Mesenchymal stem cell (in vitro differentiated cells and primary cell): ENCODE data around the gene CTSD.

ENCODE experiments used
- DNase-seq: peaks from one replicate; pipeline ENCODE4 v3.0.0-alpha.2; 2013
- H2AFZ ChIP-seq: one replicate; pipeline ENCODE4 v1.6.1; 2013; ENCODE audit warnings: low read depth, mild to moderate bottlenecking, control low read depth, inconsistent platforms, low read length, moderate library complexity
- H2AK5ac ChIP-seq: 2 replicates; pipeline ENCODE4 v1.6.1; 2013; ENCODE audit warnings: low read length, moderate library complexity, mild to moderate bottlenecking, inconsistent platforms; ENCODE audit not compliant: severe bottlenecking
- H2BK120ac ChIP-seq: one replicate; pipeline ENCODE4 v1.6.1; 2013; ENCODE audit warnings: low read depth, mild to moderate bottlenecking, inconsistent platforms, low read length, moderate library complexity
- H2BK12ac ChIP-seq, 2 experiments: one replicate each; pipeline ENCODE4 v1.6.1; 2013; ENCODE audit warnings: inconsistent platforms in 2 of 2, low read length in 2 of 2, mild to moderate bottlenecking in 2 of 2, moderate library complexity in 2 of 2, control low read depth in 1 of 2
- H2BK15ac ChIP-seq: one replicate; pipeline ENCODE4 v1.6.1; 2013; ENCODE audit warnings: mild to moderate bottlenecking, low read depth, inconsistent platforms; ENCODE audit not compliant: poor library complexity, severe bottlenecking
- H2BK5ac ChIP-seq: 2 replicates; pipeline ENCODE4 v1.6.1; 2013; ENCODE audit warnings: low read depth, mild to moderate bottlenecking, low read length, control low read depth, inconsistent platforms; ENCODE audit not compliant: poor library complexity, severe bottlenecking
- H3K14ac ChIP-seq, 2 experiments: one replicate each; pipeline ENCODE4 v1.6.1; 2013; ENCODE audit warnings: inconsistent platforms in 2 of 2, low read length in 2 of 2, control low read depth in 1 of 2, mild to moderate bottlenecking in 1 of 2, moderate library complexity in 1 of 2
- H3K18ac ChIP-seq, 2 experiments: one replicate each; pipeline ENCODE4 v1.6.1; 2013; ENCODE audit warnings: inconsistent platforms in 2 of 2, low read length in 2 of 2, control low read depth in 1 of 2, low read depth in 1 of 2, mild to moderate bottlenecking in 1 of 2
- H3K23ac ChIP-seq, 2 experiments: one replicate each; pipeline ENCODE4 v1.6.1; 2013; ENCODE audit warnings: inconsistent platforms in 2 of 2, low read length in 2 of 2, mild to moderate bottlenecking in 2 of 2, moderate library complexity in 2 of 2, control low read depth in 1 of 2
- H3K27ac ChIP-seq: 2 replicates; pipeline ENCODE4 v1.5.1; 2013; ENCODE audit warnings: mild to moderate bottlenecking, moderate library complexity, low read length, control low read depth, inconsistent platforms; ENCODE audit not compliant: poor library complexity, severe bottlenecking
- H3K27me3 ChIP-seq, 2 experiments: 2 replicates each; pipeline versions ENCODE4 v1.6.1 to v1.7.0; 2013; ENCODE audit warnings: low read length in 2 of 2, mild to moderate bottlenecking in 2 of 2, moderate library complexity in 2 of 2, control low read depth in 1 of 2, inconsistent platforms in 1 of 2; ENCODE audit not compliant: control insufficient read depth in 1 of 2, insufficient read depth in 1 of 2
- H3K36me3 ChIP-seq, 2 experiments: 2 replicates each; pipeline versions ENCODE4 v1.6.1 to v1.7.0; 2013; ENCODE audit warnings: low read length in 2 of 2, control low read depth in 1 of 2, inconsistent platforms in 1 of 2, low read depth in 1 of 2, mild to moderate bottlenecking in 1 of 2; ENCODE audit not compliant: insufficient read depth in 2 of 2, control insufficient read depth in 1 of 2
- H3K4ac ChIP-seq, 2 experiments: one replicate each; pipeline ENCODE4 v1.6.1; 2013; ENCODE audit warnings: inconsistent platforms in 2 of 2, low read length in 2 of 2, mild to moderate bottlenecking in 2 of 2, moderate library complexity in 2 of 2, control low read depth in 1 of 2, low read depth in 1 of 2
- H3K4me1 ChIP-seq: 2 replicates; pipeline ENCODE4 v1.6.1; 2013; ENCODE audit warnings: low read depth, low read length, control low read depth; ENCODE audit not compliant: control insufficient read depth, insufficient read depth
- H3K4me2 ChIP-seq: 2 replicates; pipeline ENCODE4 v1.6.1; 2013; ENCODE audit warnings: low read length, mild to moderate bottlenecking, inconsistent platforms; ENCODE audit not compliant: poor library complexity, severe bottlenecking
- H3K4me3 ChIP-seq, 2 experiments: 2 replicates each; pipeline versions ENCODE4 v1.5.1 to v1.7.0; 2013; ENCODE audit warnings: low read length in 2 of 2, mild to moderate bottlenecking in 2 of 2, control low read depth in 1 of 2, low read depth in 1 of 2; ENCODE audit not compliant: insufficient read depth in 1 of 2
- H3K79me1 ChIP-seq: replicated peaks from 2 replicates; pipeline ENCODE4 v1.6.1; 2013; ENCODE audit warnings: mild to moderate bottlenecking, control low read depth, low read length, inconsistent platforms; ENCODE audit not compliant: poor library complexity, severe bottlenecking
- H3K9ac ChIP-seq: 2 replicates; pipeline ENCODE4 v1.7.0; 2013; ENCODE audit warnings: mild to moderate bottlenecking, low read length, moderate library complexity
- H3K9me3 ChIP-seq: 2 replicates; pipeline ENCODE4 v1.7.0; 2013; ENCODE audit warnings: mild to moderate bottlenecking, low read length; ENCODE audit not compliant: control insufficient read depth
- H4K8ac ChIP-seq: one replicate; pipeline ENCODE4 v1.6.1; 2013; ENCODE audit warnings: inconsistent platforms, mild to moderate bottlenecking, low read length, moderate library complexity
- H4K91ac ChIP-seq: one replicate; pipeline ENCODE4 v1.6.1; 2013; ENCODE audit warnings: mild to moderate bottlenecking, low read length, inconsistent platforms
- WGBS: methylation state at CpG from one replicate; pipeline ENCODE4 v1.1.7; 2013; ENCODE audit warnings: mixed read lengths; 5-methylcytosine and 5-hydroxymethylcytosine counted together

Gene CTSD

DNA sequence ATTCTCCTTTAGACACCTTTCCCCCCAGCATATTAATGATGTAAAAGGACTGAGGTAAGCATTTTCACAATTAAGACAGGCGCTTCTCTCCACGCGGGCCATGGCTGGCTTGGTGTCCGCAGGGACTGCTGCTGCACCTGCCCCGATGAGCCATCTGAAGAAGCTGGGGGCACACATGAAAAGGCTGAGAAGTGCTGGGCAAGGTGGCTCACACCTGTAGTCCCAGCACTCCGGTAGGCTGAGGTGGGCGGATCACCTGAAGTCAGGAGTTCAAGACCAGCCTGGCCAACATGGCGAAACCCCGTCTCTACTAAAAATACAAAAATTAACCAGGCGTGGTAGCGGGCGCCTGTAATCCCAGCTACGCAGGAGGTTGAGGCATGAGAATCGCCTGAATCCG, 45.4 kb downstream of the CTSD start:
- Histone ChIP-seq H2BK12ac (no peak overlapping the region), H3K4me1 (no peaks in the 10 kb centered on the region), H2BK120ac (no peak overlapping the region), H3K9me3 (no peaks in the 10 kb centered on the region), H2BK5ac (no peak overlapping the region), H3K36me3 (no peaks in the 10 kb centered on the region), H3K4me2 (no peak overlapping the region), H2BK15ac (no peak overlapping the region), H2AFZ (no peak overlapping the region), H2AK5ac (no peak overlapping the region), H3K18ac (no peak overlapping the region), H4K91ac (no peak overlapping the region), H3K14ac (no peak overlapping the region), H3K4ac (no peak overlapping the region), H3K27ac (no peak overlapping the region), H3K23ac (no peak overlapping the region), H3K27me3 (peaks cover 19 to 66% of the 10 kb centered on the region in 2 experiments), H3K9ac (no peak overlapping the region), H3K79me1 (no peaks in the 10 kb centered on the region), H3K4me3 (no peak overlapping the region), H4K8ac (no peak overlapping the region)
- WGBS, result 97% methylated on average over 15 of the region's 15 CpGs
- DNase-seq, result no peak

DNA sequence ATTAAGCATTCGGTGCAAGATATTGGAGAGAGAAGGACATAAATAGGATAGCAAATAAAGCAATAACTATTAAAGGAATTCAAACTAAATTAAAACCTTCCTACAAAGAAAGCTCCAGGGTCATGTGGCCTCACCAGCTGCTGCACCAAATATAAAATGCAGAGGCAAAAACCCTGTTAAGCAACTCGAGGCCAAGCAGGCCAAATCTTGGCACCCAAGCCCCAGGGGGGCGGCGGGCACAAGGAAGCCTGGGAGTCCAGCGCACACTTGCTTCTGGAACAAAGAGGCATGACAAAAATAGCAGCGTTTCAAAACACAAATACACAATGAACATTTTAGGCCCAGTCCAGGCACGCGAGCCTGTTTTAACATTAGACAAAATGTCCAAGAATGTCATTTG, 46.0 kb downstream of the CTSD start:
- no peak overlapping the region for H2AFZ ChIP-seq
- no peak overlapping the region for H3K4me2 ChIP-seq
- no peak overlapping the region for H4K8ac ChIP-seq
- no peak overlapping the region for H2AK5ac ChIP-seq
- DNase-seq, result no peak
- H4K91ac ChIP-seq, result no peak overlapping the region
- no peaks in the 10 kb centered on the region for H3K4me1 ChIP-seq
- peaks cover 19 to 63% of the 10 kb centered on the region in 2 experiments for H3K27me3 ChIP-seq
- no peak overlapping the region for H2BK15ac ChIP-seq
- no peak overlapping the region for H3K4ac ChIP-seq
- H3K23ac ChIP-seq, result no peak overlapping the region
- 90% methylated on average over 7 of the region's 8 CpGs for WGBS
- no peaks in the 10 kb centered on the region for H3K9me3 ChIP-seq
- H3K36me3 ChIP-seq, result no peaks in the 10 kb centered on the region
- H3K18ac ChIP-seq, result no peak overlapping the region
- no peaks in the 10 kb centered on the region for H3K79me1 ChIP-seq
- H2BK5ac ChIP-seq, result no peak overlapping the region
- no peak overlapping the region for H3K14ac ChIP-seq
- H3K9ac ChIP-seq, result no peak overlapping the region
- no peak overlapping the region for H2BK12ac ChIP-seq
- H2BK120ac ChIP-seq, result no peak overlapping the region
- no peak overlapping the region for H3K4me3 ChIP-seq
- H3K27ac ChIP-seq, result no peak overlapping the region

DNA sequence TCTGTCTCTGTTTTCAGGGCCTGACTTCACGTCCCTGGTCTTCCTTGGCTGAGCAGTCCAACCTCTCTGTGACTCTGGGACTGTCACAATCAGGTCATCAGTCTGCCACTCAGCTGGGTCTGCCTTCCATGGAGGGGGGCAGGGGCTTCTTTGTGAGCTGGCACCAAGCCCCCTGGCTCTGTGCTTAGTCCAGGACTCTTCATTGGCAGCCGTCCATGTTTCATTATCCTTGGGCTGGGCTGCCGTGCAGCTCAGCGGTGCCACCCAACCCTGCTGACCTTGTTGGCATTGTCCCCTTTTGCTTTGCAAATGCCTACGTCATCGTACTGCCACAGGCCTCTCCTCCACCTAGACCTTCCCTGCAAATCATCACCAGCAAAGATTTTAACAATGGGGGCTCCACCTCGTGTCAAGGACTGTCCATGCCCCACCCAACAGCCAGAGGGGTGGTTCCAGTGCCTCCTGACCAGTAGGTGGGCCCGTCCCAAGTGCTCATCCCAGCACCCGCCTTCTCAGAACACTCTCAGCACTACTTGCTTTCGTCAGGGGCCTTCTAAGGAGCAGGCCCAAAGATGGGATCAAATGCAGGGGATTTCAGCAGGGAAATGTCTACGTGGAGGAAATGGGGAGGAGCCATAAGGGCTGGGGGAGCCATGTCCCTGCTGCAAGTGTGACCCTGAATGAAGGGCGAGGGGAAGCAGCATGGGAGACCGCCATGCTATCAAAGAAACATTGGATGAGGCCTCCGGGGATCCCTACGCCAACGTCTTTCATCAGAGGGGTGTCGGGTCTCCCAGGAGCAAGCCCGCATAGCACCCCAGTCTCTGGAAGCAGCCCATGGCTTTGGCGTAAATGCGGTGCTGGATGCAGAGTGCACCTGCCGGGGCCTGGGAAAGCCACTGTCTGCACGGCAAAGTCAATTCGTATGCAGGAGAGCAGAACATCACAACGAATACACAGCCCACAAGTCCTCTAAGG, 48.5 kb downstream of the CTSD start:
- H3K4me1 ChIP-seq, result no peaks in the 10 kb centered on the region
- H3K79me1 ChIP-seq, result no peaks in the 10 kb centered on the region
- WGBS, result 83% methylated on average over 24 of the region's 24 CpGs
- no peak overlapping the region for H3K14ac ChIP-seq
- H3K27me3 ChIP-seq, result peaks cover 22 to 60% of the 10 kb centered on the region in 2 experiments
- H2BK5ac ChIP-seq, result no peak overlapping the region
- H2AK5ac ChIP-seq, result no peak overlapping the region
- no peak overlapping the region for H3K23ac ChIP-seq
- no peak overlapping the region for H3K27ac ChIP-seq
- no peaks in the 10 kb centered on the region for H3K9me3 ChIP-seq
- H3K4me2 ChIP-seq, result no peak overlapping the region
- H3K4me3 ChIP-seq, result no peak overlapping the region
- H3K36me3 ChIP-seq, result no peaks in the 10 kb centered on the region
- H3K4ac ChIP-seq, result no peak overlapping the region
- H2BK12ac ChIP-seq, result no peak overlapping the region
- H2BK120ac ChIP-seq, result no peak overlapping the region
- H3K18ac ChIP-seq, result no peak overlapping the region
- no peak for DNase-seq
- no peak overlapping the region for H3K9ac ChIP-seq
- H4K8ac ChIP-seq, result no peak overlapping the region
- no peak overlapping the region for H4K91ac ChIP-seq
- H2AFZ ChIP-seq, result no peak overlapping the region
- H2BK15ac ChIP-seq, result no peak overlapping the region

DNA sequence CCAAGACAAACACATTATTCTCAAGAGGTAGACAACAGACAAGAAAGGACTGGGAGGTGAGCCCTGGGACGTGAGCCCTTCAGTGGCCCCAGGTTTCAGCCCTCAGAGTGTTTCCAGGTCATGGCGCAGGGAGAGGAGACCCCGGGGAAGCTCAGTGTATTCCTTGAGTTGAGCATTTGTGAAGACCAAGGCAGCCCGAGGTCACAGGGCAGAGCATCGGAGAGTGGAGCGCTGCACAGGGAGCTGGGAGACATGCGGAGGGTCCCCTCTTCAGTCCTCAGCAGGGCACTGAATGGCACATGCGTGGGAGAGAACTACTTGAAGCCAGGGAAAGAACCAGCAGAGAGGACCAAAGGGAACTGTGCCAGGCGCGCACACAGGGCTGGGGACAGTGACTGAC, 55.0 kb downstream of the CTSD start:
- H2AFZ ChIP-seq, result no peak overlapping the region
- no peak overlapping the region for H3K14ac ChIP-seq
- no peak overlapping the region for H4K8ac ChIP-seq
- no peak overlapping the region for H3K4me2 ChIP-seq
- H3K4ac ChIP-seq, result no peak overlapping the region
- no peak overlapping the region for H2BK120ac ChIP-seq
- H3K79me1 ChIP-seq, result no peaks in the 10 kb centered on the region
- no peak overlapping the region for H3K18ac ChIP-seq
- no peak overlapping the region for H3K4me3 ChIP-seq
- H3K9ac ChIP-seq, result no peak overlapping the region
- H3K9me3 ChIP-seq, result no peaks in the 10 kb centered on the region
- H3K23ac ChIP-seq, result no peak overlapping the region
- H4K91ac ChIP-seq, result no peak overlapping the region
- H2BK15ac ChIP-seq, result no peak overlapping the region
- H3K27ac ChIP-seq, result no peak overlapping the region
- no peak overlapping the region for H2BK5ac ChIP-seq
- no peak overlapping the region for H2BK12ac ChIP-seq
- 87% methylated on average over 8 of the region's 10 CpGs for WGBS
- DNase-seq, result no peak
- H2AK5ac ChIP-seq, result no peak overlapping the region
- H3K4me1 ChIP-seq, result peaks cover 14% of the 10 kb centered on the region
- H3K27me3 ChIP-seq, result peaks cover 20 to 73% of the 10 kb centered on the region in 2 experiments
- H3K36me3 ChIP-seq, result no peaks in the 10 kb centered on the region
